ENCODE measurements around the gene PSORS1C1.

The PSORS1C1 gene

DNA sequence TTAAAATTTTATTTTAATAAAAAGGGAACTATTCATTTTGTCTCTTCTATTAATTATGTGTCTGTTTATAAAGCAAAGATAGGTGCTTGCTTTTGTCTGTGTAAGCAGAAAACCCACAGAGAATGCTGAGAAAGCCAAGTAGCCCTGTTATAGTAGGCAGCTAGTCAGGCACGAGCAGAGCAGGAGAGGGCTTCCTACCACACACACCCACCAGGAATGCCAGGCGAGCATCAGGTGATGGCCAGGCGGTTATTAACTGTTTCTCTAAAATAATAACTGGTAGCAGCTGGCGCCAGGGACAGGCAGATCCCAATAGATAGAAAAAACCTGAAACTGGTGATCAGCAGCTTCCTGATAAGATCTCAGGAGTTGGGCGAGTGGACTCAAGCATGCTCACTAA, 17.9 kb upstream of the PSORS1C1 start:
- TF ChIP-seq, protein P1, sequence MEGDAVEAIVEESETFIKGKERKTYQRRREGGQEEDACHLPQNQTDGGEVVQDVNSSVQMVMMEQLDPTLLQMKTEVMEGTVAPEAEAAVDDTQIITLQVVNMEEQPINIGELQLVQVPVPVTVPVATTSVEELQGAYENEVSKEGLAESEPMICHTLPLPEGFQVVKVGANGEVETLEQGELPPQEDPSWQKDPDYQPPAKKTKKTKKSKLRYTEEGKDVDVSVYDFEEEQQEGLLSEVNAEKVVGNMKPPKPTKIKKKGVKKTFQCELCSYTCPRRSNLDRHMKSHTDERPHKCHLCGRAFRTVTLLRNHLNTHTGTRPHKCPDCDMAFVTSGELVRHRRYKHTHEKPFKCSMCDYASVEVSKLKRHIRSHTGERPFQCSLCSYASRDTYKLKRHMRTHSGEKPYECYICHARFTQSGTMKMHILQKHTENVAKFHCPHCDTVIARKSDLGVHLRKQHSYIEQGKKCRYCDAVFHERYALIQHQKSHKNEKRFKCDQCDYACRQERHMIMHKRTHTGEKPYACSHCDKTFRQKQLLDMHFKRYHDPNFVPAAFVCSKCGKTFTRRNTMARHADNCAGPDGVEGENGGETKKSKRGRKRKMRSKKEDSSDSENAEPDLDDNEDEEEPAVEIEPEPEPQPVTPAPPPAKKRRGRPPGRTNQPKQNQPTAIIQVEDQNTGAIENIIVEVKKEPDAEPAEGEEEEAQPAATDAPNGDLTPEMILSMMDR (conservative IDR thresholded peaks at IDR 0.05) = no peak
- no peak for TF ChIP-seq ZFX (IDR thresholded peaks at IDR 0.05)
- no peak overlapping the region for H3K27ac ChIP-seq

DNA sequence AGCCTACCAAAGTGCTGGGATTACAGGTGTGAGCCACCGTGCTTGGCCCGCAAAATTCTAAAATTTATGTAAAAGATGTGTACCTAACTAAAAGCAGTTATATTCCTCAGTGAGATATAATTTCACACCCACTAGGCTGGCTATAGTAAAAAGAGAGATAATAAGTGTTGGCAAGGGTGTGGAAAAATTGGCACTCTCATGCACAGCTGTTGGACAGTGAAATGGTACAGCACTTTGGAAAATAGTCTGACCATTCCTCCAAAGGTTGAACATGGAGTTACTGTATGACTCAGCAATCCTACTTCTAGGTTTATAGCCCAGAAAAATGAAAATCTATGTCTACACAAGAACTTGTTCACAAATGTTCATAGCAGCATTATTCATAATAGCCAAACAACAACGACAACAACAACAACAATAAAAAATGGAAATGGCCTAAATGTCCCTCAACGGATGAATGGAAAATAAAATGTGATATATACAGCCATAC, 16.1 kb upstream of the PSORS1C1 start:
- TF ChIP-seq ZFX (IDR thresholded peaks at IDR 0.05) = no peak
- H3K27ac ChIP-seq = no peak overlapping the region

DNA sequence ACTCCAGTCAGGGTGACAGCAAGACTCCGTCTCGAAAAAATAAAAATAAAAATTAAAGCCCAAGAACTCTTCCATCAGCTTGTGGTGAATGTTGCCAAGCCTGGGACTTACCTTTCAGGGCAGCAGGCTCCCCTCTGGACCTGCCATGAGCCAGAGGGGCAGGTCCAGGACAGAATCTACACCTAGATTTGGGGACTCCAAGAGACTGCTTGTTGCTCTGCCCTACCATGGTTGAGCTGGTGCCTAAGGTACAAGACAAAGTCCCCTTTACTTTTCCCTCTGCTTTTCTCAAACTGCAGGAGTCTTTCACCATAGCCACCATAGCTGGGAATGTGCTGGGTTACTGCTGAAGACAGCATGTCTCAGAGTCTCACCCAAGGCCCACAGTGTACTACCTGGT, 11.5 kb upstream of the PSORS1C1 start:
- TF ChIP-seq, protein P1 (conservative IDR thresholded peaks at IDR 0.05) = no peak
- TF ChIP-seq ZFX (IDR thresholded peaks at IDR 0.05) = no peak
- H3K27ac ChIP-seq = no peak overlapping the region

DNA sequence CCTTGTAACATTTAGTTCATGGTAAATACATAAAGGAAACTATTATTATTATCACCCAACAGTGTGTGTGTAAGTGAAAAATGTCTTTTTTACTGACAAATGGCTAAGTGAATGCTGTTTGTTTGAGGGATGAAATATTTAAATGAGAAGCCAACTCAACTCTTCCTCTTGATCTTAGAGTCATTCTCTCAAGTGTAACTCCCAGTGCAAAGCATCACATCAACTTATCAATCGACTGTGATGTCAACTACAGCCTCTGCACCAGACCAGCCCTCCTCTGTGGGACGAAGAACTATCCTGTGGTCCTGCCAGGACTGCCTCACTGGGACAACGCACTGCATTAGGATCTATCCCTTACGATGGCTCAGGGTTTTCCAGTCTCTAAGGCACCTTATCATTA, 7.5 kb upstream of the PSORS1C1 start:
- H3K27ac ChIP-seq = no peak overlapping the region
- TF ChIP-seq, protein P1 (conservative IDR thresholded peaks at IDR 0.05) = no peak
- no peak for TF ChIP-seq ZFX (IDR thresholded peaks at IDR 0.05)

DNA sequence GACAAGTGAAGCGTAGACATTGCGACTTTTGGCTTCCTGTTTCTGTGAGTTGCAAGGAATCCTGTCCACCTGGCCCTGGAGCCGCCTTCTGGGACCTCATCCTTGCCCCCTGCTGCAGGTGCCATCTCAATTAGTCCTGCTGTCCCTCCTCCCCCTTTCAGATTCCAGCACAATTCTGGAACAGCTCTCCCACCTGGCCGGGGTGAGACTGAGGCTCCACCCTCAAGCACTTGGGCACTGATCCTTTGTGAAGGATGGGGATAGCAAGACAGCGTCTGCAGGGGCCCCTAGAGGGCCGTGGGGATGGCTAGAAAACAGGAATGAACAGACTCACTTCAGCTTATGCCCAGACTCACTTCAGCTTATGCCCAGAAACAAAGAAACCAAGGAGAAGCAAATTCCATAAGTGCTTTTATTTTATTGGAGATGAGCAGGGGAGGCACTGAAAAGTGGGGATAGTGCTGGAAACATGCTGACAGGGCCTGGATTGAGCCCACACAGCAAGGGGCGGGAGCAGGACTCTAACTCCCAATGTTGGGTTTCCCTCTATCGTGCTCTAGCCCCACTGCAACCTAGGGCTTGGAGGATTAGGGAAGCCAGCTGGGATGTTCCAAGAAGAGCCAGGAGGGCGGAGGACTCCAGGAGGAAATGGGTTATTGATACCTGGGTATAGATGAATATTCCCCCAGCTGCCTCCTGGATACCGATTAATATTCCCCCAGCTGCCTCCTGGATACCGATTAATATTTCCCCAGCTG, 3.6 kb upstream of the PSORS1C1 start:
- no peak for TF ChIP-seq ZFX (IDR thresholded peaks at IDR 0.05)
- TF ChIP-seq, protein P1 (conservative IDR thresholded peaks at IDR 0.05) = no peak
- H3K27ac ChIP-seq = no peak overlapping the region

DNA sequence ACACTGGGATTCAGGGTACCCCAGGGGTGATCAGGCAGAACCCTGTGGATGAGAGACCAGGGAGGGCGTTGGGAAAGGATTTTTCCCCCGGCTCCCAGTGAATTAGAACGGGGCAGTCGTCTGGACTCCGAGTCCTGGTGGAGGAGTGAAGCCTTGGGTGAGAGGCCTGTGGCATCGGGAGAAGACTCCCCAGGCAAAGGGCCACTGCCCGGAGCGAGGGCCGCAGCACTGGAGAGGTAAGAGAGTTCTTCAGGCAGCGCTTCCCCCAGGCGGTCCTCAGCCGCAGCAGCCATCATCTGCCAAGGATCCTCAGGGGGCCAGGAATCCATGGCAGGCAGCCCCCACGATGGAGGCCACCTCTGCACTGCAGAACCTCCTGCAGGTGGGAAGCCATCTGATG, 2.9 kb upstream of the PSORS1C1 start:
- no peak overlapping the region for H3K27ac ChIP-seq
- no peak for TF ChIP-seq ZFX (IDR thresholded peaks at IDR 0.05)
- TF ChIP-seq, protein P1 (conservative IDR thresholded peaks at IDR 0.05) = no peak

DNA sequence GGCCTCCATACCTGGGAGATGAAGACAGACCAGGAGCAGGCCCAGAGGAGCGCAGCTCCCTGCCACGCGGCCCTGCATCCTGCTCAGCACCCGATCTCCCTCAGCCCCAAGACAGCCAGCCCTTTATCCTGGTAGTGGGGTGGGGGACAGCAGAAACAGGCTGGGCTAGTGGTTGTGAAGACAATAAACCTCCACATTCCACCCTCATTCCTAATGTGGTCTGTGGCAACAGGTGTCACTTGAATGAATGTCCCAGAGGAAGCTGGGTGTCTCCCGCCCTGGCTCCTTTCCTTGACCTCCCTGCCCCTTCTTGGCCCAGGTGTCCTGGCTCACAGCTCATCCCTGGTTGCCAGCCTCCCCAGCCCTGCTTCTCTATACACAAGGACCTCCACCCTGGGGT, 2.1 kb upstream of the PSORS1C1 start, which contains the start of gene C6orf15:
TSS of gene C6orf15 (minus strand) at position 98 of the 400 bp plus-strand sequence. CDS start at position 78, 20 bp downstream.
- no peak within 1 kb of the TSS for H3K27ac ChIP-seq
- TF ChIP-seq, protein P1 (conservative IDR thresholded peaks at IDR 0.05) = no peak
